Pons (tissue), 1 donor: ENCODE results near the gene IRF1.
"Not testable (repeated sequence)": the region's sequence is repeated elsewhere in the genome, so short reads cannot be mapped to it uniquely, and the experiment has no call there.

ENCODE experiments used
- DNase-seq: peaks from one replicate; pipeline ENCODE4 v3.0.0-alpha.2; 2016; ENCODE audit warnings: low spot score

The IRF1 gene

DNA sequence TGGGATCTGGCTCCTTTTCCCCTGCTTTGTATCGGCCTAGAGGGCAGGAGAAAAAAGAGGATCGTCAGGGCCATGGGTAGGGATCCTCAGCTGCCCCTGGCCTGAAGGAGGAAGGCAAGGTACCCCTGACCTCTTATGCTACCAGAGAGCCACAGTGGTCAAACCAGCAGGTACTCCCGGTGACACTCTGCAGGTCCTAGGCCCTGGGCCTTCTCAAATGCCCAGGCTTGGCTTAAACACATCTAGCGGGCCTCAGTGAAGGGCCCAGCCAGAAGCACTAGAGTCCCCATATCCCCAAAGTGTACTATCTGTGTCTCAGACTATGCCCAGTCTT lies 3.5 kb downstream of the IRF1 start:
- DNase-seq: no peak

DNA sequence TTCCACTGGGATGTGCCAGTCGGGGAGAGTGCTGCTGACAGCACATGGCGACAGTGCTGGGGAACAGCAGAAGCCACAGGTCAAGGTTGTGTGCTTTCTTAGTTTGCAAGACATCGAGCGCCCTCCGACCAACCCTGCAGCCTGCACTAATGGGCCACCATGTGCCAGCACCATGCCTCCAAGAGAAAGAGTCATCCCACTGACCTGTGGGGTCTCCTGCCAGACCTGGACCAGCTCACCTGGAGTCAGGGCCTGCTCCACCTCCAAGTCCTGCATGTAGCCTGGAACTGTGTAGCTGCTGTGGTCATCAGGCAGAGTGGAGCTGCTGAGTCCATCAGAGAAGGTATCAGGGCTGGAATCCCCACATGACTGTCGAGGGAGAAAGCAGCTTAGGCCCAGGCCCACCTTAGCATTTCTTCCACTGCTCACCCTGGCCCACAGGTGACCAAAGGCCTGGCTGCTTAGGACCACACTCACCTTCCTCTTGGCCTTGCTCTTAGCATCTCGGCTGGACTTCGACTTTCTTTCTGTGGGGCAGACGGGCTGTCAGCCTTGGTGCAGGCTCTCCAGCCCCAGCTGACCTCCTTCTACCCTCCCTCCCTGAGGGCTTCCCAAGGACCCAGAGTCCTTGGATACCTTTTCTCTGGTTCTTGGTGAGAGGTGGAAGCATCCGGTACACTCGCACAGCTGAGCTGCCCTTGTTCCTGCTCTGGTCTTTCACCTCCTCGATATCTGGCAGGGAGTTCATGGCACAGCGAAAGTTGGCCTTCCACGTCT lies 4.1 kb downstream of the IRF1 start:
- no peak for DNase-seq

DNA sequence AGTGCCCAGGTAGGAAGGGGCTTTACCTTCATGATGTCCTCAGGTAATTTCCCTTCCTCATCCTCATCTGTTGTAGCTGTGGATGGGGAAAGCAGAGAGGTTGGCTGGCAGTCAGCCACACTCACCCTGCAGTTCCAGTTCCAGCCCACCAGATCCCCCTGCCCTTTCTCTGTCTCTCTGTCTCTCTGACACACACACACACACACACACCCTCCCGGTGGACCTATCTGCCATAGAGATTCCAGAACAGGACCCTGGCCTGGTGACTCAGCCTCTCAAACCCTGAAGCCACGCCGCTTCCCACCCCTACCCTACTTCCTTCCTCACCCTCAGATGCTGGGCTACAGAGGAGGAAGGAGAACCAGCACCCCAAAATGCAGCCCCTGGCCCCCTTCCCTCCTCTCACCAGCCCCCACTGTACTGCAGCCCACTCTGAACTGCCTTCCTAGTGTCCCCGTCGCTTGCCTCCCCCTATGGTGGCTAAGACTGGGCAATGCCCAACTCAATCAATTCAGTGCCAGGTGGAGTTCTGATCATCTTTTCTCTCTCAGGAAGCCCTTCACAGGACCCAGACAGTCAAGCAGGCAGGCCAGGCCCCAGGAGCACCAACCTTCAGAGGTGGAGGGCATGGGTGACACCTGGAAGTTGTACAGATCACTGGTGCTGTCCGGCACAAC lies 4.8 kb downstream of the IRF1 start:
- DNase-seq: no peak

DNA sequence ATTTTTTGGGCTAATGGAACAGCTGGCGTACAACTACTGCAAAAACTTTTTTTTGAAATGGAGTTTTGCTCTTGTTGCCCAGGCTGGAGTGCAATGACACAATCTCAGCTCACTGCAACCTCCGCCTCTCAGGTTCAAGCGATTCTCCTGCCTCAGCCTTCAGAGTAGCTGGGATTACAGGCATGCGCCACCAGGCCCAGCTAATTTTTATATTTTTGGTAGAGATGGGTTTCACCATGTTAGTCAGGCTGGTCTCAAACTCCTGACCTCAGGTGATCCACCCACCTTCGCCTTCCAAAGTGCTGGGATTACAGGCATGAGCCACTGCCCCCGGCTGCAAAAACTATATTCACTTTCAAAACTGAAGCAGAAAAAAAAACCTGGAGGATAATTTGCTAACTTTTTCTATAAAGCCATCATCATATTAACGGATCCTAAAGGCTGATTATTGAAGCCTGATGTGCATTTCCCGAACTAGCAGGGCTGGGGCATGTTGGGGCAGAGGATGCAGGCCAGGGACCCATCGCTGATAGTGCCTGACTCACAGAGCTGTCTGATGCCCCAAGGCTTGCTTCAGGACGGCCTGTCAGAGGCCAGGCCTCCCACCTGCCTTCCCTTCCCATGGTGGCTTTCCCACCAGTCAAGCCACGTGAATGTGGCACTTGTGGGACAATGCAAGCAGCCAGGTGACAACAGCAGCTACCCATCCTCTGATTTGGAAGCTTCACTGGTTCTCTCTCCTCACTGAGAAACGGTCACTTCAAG lies 5.5 kb downstream of the IRF1 start:
- DNase-seq: not testable (repeated sequence)

DNA sequence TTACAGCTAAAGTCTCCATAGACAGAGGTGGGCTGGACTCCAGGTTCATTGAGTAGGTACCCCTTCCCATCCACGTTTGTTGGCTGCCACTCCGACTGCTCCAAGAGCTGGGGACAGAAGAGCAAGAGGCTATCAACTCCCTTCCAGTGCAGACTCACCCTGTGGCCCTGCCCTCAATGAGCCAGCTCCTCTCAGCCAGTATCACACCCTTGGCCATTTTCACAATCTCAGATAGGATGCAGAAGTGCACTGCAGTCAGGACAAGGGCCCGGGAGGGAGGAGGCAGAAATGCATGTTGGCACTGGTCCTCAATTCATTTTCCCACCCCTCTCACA lies 6.2 kb downstream of the IRF1 start:
- DNase-seq: no peak

DNA sequence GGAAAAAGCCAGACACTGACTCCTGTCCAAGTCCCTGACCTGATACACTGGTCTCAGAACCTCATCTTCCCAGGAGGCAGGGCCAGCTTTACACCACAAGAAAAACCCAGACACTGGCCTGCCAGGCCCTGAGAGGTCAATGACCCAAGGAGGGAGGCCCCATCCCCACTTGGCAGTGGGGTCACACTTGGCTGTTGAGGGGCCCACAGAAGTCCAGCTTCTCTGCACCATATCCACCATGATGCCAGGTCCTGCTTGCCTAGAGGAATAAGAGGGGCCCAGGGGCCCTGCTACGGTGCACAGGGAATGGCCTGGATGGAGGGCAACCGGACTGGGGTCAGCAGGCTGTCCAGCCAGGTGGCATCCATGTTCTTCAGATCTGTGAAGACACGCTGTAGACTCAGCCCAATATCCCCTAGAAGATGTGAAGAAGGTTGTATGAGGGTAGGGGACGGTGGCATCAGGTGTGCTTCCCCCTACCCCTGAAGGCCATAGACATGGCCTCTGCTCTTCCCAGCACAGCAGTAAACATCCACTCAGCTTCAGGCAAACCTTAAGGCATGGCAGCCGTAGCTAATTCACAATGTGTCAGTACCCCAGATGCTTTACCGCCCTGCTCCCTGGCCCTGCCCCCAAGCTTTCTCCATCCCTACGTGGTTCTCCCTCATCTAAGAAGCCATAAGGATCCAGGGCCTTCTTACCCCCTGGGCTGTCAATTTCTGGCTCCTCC lies 6.7 kb downstream of the IRF1 start:
- no peak for DNase-seq

DNA sequence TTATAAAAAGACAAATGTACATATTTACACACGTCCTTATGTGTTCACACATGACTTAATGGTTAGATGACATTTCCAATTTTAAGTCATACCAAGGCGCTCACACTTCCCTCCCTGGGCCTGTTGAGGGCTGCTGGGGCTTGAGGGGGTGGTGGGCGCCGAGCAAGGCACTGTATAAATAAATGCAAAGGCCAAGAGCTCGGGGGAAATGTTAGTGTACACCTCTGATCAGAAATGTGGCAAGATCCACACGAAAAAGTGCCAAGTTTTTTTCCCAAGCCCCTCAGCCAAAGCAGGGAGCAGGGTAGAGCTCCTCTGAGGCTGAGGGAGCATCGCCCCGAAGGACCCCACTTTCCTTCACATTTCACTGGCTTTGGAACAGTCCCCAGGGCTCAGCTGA lies 7.5 kb downstream of the IRF1 start:
- DNase-seq: no peak

DNA sequence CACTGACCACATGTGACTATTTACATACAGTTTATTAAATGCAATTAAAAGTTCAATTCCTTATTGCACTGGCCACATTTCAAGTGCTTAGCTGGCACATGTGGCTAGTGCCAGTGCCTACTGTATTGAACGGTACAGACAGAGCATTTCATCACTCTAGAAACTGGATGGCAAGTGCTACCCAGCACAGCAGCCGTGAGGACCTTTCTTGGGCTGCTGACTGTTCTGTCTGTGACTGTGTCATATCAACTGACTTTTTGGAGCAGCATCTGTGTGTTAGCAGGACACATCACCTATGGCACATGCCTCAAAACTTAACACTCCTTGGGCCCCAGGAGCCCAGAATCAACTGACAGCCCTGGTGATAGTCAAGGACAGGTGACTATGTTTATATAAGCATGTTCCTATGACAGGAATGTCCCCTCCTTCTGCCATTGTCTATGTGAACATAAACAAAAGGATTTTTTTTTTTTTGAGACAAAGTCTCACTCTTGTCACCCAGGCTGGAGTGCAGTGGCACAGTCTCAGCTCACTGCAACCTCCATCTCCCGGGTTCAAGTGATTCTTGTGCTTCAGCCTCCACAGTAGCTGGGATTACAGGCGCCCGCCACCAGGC lies 8.9 kb downstream of the IRF1 start:
- no peak for DNase-seq

DNA sequence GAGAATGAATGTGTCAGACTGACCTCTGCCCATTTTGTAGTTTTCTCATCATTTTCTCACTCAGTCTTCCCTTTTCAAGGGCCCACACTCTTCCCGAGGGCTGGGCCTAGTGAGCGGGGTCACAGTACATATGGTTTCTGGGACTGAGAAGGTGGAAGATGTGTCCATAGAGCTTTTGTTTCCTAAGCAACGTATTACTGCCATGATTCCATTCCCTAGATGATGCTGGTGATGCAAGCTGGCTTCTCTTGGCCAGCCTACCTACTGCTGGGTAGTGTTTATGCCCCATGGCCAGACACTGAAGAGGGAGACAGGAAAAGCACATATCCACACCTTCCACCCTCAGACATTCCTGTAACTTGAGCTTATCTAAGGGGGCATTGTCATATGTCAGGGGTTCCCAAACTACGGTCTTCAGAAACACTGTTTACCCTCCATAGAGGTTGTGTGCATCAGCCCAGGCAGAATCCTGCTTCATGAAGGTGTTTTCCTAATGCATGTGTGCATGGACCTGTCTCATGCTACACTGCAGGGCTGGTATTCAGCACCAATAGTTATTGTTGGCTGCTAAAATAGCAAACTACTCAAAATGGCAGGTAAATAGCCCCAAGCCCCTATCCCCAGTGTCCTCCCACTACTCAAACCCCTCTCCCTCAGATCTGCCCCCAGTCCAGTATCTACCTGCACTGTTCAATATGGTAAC lies 9.5 kb downstream of the IRF1 start:
- no peak for DNase-seq

DNA sequence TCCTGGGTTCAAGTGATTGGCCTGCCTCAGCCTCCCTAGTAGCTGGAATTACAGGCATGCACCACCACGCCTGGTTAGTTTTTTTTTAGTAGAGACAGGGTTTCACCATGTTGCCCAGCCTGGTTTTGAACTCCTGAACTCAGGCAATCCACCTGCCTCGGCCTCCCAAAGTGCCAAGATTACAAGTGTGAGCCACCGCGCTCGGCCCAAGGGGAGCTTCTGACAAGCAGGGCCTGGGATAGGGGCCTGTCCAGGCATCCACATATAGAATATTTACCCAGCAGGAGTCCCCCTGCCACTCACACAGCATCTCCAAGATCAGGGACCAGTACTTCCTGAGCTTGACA lies 10.1 kb downstream of the IRF1 start:
- DNase-seq: no peak

DNA sequence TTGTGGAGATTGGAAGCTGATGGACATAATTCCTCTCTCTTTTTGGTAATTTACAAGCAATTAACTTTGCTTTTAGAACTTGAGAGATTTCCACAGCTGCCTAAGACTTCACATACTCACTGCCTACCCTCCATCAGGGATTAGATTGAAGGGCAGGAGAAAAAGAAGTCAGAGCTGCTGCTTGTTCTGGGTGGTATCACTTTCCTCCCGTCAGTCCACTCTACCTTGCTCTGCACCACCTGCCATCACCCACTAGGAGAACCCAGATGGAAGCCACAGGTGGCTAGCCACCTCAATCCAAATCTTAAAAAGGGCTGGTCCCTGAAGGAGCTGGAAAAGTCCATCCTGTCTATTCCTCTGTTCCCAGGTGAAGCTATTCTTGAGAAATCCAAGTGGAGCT lies 10.5 kb downstream of the IRF1 start:
- DNase-seq: no peak

DNA sequence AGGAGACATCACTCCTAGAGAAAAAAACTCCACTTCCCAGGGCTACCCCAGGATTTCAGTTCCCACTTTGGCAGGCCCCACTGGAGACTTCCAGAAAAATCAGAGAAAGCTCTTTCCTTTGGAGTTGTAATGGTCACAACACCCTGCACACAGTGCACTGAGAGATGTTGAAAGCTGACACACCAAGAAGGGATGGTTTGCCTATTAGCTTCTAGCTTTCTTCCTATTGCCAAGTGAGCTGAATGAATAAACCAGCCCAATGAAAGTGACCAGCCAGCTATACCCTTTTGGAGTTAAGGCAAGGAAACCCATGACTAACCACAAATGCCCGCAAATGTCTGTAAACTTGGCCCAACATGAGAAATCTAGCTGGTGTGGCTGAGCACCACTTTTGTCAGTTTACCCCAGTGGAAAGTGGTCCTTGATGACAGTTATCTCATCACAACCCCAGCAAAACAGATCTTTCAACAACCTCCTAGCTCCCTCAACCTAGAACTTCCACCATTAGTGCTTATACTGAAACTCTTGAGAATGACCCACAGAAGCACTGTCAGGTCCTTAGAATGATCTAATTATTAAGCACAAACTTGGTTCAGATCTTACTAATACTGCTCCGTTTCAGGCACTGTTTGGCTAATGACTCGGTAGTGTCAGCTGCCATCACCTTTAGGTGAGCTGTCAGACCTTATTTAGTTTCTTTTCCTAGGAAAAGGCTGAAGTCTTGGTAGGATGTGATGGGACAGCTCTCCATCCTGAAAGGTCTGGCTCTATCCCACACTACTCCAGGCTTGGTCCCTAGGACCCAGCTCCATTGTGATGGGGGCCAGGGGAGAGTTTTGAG lies 11.2 kb downstream of the IRF1 start:
- DNase-seq: no peak

DNA sequence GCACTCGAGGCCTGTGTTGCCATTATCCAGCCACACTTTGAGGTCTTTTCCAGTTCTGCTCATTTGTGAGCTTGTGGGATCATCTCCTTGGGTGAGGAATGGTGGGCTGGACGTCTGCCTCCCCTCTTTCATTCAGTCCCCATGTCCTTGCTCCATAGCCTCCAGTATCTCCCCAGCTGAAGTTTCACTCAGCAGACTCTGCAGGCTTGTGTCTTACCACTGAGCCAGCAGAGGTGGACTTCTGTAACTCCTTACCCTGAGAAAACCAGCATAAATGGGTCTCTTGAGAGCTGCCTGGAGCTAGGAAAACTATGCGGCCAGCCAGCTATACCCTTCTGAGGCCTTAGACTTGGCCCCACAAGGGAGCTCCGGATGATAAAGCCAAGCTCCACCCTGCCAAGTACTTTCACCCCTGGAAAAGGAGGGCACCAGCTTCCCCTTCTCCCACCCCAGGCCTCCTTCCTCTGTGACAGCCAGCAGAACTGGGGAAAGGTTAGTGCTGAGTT lies 12.2 kb downstream of the IRF1 start:
- no peak for DNase-seq

DNA sequence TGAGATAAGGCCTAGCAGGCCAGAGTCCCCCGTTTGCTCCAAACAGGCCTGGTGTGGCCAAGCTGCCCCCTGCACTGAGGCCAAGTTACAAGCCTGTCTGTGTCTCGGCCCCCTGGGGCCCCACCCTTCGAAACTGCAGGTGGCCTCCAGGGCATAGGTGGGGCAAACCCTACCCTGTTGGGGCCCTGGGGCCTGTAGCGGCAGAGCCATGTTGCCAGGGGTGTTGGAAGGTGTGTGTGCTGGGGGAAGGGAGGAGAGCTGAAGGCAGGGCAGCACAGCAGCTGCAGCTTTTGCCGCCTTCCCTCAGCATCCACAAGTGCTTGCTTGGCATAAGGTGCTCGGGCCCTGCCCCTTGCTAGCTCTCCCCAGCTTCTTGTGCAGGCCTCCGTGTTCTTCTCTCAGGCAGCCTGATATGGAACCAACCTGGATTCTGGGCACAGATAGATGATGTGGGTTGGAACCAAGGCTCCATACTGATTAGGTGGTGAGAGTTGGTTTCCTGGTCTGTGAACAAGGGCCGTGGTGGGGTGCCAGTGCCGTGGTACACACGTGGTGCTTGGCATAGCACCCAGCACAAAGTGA lies 12.7 kb downstream of the IRF1 start:
- no peak for DNase-seq

DNA sequence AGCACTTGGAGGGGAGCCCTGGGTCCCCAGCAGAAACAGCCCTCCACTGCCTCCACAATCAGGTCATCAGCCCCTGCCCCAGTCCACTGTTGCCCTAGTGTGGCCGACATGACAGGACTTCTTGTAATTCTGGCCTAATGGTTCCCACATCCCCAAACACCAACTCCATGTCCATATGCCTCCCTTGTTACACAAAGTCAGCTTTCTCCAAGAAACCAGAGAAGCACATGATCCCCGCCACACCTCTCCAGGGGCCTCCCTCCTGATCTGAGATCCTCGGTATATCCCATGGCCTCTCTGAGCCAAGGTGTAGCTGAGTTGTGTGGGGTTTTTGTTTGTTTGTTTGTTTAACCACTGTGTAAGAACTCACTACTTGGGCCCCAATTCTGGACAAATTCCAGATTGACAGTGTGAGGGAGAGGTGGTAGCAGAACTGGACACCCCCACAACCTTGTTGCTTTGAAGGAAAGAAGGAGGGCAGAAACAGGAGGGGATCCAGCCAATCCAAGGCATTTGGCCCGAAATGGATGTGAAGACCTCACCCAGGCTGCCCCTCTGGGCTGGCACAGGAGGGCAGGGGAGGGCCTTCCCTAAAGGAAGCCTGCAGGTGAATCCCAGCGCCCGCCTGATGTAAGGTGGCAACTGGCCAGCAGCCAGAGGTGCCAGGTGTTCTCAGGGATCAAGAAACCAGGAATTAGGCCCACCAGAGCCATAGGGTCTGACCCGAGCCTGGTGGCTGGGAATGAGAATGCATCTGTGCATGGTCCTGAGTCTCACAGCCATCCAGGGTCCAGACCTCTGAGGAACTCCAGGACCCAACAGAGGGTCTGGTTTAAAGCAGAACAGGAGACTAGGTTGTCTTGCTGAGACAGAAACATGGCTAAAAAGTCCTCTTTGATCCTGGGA lies 13.4 kb downstream of the IRF1 start:
- no peak for DNase-seq

DNA sequence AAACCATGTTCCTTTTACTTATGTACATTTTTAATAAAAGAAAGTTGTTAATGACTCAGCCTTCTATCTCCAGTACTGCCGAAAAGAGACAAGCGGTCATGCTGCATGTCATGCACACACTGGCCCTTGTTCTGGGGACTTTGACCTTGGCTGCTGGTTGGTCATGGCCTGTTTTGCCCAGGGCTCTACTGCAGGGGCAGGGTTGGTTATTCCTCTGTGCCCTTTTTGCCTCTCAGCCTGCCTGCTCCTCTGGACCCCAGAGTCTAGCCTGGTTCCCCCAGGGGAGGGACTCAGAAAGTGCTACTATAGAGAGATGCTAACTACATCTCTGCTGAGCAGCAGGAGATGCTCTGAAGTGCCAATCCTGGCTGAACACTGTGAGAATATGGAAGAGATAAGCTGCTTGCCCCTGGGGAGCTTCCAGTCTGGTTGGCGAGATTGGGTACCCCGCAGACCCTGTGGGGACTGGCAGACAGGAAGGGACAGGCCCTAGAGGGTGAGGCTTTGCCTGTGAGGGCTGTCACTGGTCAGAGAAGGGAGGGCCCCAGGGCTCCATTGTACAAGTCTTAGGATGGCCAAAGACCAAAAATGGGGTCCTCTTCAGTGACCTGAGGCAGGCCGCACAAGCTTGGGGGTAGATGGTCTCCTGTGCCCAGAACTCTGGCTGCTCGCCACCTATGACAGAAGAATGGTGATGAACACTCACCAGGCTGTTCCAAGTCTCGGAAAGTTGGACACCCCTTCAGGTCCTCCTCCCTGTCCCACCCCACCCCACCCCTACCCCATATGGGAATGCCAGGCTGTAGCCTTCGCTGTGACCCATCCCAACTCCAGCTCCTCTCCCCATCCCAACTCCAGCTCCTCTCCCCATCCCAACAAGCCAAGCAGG lies 14.3 kb downstream of the IRF1 start:
- no peak for DNase-seq

DNA sequence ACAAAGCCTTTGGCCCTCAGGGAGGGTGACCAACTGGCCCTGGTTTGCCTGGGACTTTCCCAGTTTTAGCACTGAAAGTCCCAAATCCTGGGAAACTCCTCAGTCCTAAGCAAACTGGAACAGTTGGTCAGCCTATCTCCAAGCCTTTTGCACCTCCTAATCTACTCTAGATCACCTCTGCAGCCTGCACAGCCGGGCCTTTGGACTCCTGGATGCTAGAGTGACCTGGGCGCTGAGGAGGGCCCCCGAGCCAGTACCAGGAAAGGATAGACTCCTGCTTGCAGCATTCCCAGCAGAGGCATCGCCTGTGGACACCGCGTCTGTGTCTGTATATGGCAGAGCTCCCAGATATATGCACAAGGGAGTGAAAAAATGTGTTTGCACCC lies 15.1 kb downstream of the IRF1 start:
- no peak for DNase-seq

DNA sequence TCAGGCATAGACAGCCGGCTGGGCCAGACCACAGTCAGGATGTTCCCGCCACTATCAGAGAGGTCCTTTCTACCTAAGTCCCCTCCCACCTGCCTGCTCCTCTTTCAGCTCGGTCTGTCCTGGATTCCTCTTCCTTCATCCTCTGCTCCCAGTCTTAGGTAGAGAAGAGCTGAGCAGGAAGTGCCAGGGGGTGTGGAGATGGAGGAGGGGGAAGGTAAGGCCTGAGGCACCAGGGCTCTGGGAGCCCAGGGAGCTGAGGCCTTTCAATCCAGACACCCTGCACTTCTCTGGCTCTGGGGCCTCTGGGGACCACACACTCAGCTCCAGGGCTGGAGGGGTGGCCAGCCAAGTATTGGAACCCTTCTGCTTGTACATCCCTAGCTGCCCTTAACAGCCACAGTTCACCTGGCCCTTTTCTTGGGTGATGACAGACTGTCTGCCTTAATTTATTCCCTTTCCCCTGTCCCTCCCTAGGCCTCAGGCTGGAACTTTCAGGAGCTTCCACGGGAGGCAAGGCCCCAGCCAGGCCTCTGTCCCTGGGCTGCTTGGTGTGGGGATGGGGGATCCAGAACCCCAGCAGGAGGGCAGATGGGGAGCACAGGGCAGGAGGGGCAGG lies 15.6 kb downstream of the IRF1 start:
- DNase-seq: no peak
